Stimulated activated CD8-positive, alpha-beta memory T cell treated with anti-CD3 and anti-CD28 coated beads, Interleukin-7, amount 100 ng/mL, for 24 hours (primary cell): ENCODE data around the gene PRM2.
"Not testable (repeated sequence)": the region's sequence is repeated elsewhere in the genome, so short reads cannot be mapped to it uniquely, and the experiment has no call there.

ENCODE experiments used
- DNase-seq: peaks from one replicate; pipeline ENCODE4 v3.0.0-alpha.2; 2020; ENCODE audit warnings: low read depth

The PRM2 gene

DNA sequence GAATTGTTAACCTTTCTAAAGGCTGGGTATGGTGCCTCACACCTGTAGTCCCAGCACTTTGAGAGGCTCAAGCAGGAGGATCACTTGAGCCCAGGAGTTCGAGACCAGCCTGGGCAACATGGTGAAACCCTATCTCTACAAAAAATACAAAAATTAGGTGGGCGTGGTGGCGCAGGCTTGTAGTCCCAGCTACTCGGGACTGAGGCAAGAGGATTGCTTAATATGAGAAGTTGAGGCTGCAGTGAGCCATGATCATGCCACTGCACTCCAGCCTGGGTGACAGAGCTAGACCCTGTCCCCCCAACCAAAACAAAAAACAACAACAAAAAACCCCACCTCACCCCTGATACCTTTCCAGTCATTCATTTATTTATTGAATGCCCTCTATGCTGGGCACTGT is 13.4 kb upstream of the PRM2 start:
- DNase-seq: not testable (repeated sequence)

DNA sequence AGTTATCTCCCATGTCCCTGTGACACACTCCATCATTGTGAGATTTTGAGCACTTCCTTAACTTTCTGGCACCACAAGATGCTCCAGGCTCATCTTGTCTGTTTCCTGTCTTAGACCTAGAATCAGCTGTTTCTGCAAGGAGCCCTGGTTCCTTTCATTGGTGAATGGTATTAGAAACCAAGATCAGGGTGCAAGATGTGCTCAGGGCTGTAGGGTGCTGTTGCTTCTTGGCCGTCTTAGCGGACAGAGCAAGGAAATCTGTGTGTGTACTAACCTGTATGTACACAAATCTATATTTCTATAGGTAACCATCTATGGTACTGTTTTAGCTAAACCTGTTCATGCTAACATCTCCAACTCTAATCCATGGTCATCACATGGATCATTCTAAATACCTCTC is 12.9 kb upstream of the PRM2 start:
- no peak for DNase-seq

- no peak for DNase-seq
Observed at GRCh38 chr16:11285842-11286241, 9.6 kb upstream of the PRM2 start.

GRCh38 chr16:11283820-11284248 is 7.6 kb upstream of the PRM2 start:
- no peak for DNase-seq

DNA sequence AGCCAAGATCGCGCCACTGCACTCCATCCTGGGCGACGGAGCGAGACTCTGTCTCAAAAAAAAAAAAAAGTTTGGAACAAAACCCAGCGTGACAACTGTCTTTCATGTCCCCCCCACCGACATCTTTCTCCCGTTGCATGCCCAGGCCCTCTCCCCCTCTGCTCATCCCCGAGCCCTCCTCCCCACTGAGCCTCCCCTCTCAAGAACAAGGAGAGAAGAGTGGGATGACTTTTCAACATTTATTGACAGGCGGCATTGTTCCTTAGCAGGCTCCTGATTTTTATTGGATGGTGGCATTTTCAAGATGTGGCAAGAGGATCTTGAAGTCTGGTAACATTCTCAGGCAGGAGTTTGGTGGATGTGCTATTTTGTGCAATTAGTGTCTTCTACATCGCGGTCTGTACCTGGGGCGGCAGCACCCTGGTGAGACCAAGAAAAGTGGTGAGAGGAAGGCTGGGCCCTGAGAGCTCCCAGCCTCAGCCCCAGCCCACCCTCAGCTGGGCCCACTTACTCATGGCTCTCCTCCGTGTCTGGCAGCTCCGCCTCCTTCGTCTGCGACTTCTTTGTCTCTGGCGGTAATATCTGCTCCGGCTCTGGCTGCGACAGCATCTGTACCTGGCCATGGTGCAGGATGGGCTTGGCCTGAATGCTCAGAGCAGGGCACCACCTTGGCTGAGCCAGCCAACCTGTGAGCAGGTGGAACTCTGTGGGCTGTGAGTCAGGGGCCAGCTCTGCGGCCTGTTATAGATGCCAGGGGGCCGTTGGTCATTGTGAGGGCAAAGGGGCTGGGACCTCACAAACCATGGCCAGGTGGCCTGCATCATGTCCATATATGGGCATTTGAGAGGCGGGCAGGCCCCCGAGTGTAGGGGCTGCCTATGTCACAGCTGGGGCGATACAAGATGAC is 4.6 kb upstream of the PRM2 start, which contains the start of gene PRM1:
TSS of gene PRM1 (minus strand) at position 715 of the 907 bp plus-strand sequence. CDS start at position 623, 92 bp downstream.
- DNase-seq: no peak

DNA sequence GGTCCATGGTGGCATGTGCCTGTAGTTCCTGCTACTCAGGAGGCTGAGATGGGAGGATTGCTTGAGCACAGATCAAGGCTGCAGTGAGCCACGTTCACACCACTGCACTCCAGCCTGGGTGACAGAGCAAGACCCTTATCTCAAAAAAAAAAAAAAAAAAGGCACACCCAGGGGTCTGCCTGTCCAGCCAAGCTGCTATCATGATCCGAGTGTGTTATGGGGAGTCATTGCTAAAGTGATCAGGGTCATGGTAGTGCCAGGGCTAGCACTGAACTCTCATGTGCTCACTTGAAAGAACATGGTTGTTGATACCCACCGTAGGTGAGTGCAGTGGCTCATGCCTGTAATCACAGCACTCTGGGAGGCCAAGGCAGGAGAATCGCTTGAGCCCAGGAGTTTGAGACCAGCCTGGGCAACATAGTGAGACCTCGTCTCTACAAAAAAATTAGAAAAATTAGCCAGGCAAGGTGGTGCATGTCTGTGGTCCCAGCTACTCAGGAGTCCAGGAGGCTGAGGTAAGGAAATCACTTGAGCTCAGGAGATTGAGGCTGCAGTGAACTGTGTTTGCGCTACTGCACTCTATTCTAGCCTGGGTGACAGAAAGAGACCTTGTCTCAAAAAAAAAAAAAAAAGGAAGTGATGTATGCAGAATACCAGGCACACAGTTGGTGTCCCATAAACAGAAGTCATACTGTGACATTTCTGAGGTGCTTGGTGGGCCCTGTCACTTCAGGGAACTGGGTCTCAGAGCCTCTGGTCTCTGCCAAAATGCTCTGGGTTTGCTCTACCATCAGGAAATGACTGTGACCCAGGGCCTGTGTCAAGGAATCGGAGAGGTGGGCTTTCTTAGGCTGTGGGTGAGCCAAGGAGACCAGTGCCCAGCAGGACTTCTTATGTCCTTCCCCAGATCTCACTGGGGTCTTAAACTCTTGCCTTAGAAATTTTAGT is 2.7 kb upstream of the PRM2 start:
- DNase-seq: no peak

GRCh38 chr16:11277607-11278337 is 1.5 kb upstream of the PRM2 start:
- DNase-seq: no peak

- no peak for DNase-seq
Observed at GRCh38 chr16:11276896-11277593, 765 bp upstream of the PRM2 start.

DNA sequence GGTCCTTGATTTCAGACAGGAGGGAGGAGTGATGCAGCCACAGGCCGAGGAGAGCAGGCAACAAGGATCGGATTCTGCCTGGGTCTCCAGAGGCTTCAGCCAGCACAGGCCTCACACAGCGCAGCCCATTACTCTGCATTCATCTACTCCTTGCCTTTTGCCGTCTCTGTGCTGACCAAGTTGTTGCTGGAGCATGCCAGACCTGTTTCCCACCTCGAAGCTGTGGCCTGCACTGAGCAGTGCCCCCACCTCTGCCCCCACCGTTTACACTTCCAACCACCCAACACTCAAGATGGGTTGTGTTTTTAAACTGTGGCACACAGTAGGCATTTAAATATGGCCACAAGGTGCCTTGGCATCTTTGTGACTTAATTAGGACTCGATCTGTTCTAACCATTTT is 1.3 kb downstream of the PRM2 start:
- no peak for DNase-seq

GRCh38 chr16:11273721-11274324 is 2.5 kb downstream of the PRM2 start:
- no peak for DNase-seq

DNA sequence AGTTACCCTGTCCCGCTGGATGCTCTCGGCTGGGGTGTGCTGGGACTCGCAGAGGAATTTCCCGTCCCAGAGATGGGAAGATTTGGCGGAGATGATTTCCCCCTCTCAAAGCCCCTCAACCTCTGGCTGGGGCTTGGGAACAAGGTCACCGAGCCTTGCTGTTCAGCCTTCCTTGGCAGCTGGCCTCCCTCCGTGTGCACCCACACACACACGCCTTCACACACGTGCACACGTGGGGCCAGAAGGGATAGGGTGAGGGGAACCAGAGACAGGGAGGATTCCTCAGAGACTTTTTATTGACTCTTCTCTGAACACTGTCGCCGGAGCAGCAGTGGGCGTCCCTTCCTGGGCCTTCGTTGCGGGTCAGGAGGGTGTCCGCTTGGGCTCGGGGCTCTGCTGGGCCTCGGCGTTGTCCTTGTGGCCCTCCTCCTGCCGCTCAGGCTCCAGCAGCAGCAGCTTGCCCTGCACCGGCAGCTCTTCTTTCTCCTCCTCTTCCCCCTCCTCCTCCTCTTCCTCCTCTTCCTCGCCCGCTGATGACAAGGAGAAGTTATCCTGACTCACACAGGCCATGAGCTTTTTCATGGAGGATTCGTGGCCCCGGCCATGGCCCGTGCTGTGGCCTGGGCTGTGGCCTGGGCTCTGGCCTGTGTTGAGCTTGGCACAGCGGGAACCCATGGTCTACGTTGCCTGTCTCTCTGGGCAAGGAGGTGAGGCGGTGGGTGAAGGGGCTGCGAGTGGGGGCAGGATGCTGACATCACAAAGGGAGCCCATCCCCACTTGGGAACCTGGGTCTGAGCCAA is 3.2 kb downstream of the PRM2 start, which contains the start of gene PRM3:
TSS of gene PRM3 (minus strand) at position 709 of the 800 bp plus-strand sequence. CDS start at position 675, 34 bp downstream.
- no peak for DNase-seq

- no peak for DNase-seq
Observed at GRCh38 chr16:11272484-11272883, 3.8 kb downstream of the PRM2 start.

DNA sequence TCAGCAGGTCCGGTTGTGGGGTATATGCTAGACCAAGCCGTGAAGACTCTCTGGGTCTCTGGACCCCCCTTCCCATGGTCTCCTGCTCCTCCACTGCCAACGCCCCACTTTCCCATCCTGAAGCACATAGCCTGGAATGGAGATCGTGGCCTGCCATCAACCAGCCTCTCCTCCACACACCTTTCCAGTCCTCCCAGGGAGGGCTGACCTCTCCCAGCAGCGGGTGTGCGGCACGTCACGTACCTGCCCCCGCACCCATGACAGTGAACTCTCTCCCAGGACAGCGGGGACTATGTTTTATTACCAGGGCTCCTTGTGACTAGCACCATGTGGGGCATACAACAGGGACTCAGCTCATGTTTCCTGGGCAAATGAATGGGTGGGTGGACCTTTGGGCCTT is 4.7 kb downstream of the PRM2 start:
- no peak for DNase-seq

DNA sequence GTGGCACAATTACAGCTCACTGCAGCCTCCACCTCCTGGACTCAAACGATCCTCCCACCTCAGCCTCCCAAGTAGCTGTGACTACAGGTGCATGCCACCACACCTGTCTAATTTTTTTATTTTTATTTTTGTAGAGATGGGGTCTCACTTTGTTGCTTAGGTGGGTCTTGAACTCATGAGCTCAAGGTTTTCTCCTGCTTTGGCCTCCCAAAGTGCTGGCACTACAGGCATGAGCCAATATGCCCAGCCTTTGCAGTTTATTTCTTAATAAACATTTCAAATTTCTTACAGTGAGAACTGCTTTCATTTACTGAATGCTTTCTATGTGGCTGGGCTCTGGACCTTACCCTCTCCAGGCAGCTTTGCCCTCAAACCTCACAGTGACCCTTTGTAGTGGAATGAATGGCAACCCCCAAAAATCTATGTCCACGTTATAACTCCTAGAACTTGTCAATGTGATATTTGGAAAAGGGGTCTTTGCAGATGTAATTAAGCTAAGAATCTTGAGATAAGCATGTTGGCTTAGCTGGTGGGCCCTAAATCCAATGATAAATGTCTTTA is 5.6 kb downstream of the PRM2 start:
- no peak for DNase-seq

GRCh38 chr16:11268921-11269375 is 7.3 kb downstream of the PRM2 start, which contains the start of gene TNP2:
Gene TNP2 (minus strand): TSS chr16:11269325. CDS start chr16:11269262, 63 bp downstream.
- DNase-seq: no peak

DNA sequence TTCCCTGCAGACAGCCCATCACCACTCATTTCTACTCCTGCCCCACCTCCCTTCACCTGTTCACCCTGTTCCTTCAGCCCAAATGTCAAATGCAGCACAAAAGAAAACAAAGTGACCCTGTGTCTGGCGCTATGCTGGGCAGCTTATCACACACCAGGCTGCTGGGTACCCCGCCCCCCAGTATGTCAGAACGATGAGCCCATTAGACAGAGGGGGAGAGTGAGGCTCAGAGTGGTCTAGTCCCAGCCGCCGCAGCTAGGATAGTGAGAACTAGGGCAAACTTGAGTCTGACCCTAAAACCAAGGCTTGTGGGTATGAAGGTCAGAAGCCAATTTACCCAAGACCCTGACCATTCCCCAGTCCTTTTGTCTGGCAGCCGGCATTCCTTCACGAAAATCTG is 11.2 kb downstream of the PRM2 start:
- no peak for DNase-seq

GRCh38 chr16:11264155-11264832 is 12.0 kb downstream of the PRM2 start:
- no peak for DNase-seq

DNA sequence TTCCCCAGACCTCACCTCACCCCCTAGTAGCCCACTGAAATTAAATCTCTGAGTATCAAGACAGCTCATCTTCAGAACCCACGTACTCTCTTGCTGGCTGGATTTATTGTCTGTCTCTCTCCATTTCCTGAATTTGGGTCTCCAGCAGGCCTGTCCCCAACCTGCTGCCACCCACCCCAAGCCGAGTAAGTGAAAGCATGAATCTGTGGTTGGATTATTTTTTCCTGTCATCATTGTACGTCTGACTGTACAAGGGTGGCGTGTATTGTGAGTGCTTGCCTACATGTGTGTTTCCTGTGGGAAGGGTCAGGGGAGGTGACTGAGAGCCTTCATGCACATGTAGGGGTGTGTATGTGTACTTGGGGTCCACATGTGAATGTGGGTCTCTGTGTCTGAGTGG is 12.5 kb downstream of the PRM2 start:
- DNase-seq: no peak

DNA sequence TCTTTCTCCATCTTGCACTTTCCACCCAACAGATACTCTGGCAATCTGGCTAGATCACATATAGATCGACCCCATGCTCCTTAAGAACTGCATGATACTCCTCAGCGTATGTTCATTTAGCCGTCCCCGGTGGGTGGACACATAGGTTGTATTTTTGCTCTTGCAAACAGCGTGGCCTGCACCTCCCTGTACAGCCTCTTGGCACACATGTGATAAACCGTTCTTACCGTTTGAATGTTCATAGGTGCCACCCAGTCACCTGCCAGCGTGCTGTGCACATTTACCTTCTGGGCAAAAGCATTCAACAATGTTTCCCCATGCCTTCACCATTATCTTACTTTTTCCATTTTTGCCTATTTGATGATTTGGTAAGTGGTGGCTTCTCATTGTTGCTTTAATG is 13.4 kb downstream of the PRM2 start:
- no peak for DNase-seq
